Measurements from ENCODE around the gene NTHL1. TPM values are rescaled to one million over a fixed set of nuclear protein-coding genes. Genes with fewer than 3 reads are reported as not detected.

NTHL1 gene
- total and polyA plus RNA-seq, 2 of the 13 experiments (the other 11 are each of a cell fraction or from before 2014, with no cell fraction given): 47.5 to 64.9 TPM

DNA sequence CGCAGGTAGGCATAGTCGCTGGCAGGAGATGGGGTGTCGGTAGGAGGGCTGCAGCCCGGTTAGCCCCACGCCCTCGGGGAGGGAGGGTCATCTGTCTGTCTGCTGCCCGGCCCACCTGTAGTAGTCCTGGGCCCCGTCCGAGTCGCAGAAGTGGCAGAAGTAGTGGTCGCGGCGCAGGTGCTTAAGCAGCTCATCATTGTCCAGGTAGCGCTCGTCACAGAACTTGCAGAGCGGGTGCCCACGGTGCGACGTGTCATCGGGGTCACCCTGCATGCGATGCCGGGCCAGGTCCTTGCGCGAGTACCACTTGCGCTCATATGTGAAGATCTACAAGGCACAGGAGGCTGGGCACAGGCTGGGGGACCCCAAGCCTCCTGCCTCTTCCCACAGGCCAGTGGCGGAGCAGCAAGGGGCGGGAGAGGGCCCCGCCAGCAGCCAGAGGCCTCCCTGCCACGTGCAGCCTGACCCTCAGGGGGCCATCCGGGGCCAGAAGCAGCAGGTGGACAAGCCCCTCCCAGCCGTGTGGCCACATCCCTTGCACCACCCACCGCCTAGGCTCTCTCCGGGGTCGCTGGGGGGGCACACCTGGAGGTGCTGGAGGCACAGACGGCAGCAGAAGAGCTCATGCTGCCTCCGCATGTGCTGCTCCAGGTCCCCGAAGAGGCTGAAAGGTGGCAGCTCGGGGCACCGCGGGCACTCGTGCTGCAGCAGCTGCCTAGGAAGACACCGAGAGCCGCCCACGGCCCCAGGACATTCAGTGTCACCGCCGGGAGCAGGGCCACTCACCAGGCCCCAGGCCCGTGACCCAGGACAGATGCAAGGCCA is 45.0 kb downstream of the NTHL1 start (continued):
- TF ChIP-seq, protein P1, sequence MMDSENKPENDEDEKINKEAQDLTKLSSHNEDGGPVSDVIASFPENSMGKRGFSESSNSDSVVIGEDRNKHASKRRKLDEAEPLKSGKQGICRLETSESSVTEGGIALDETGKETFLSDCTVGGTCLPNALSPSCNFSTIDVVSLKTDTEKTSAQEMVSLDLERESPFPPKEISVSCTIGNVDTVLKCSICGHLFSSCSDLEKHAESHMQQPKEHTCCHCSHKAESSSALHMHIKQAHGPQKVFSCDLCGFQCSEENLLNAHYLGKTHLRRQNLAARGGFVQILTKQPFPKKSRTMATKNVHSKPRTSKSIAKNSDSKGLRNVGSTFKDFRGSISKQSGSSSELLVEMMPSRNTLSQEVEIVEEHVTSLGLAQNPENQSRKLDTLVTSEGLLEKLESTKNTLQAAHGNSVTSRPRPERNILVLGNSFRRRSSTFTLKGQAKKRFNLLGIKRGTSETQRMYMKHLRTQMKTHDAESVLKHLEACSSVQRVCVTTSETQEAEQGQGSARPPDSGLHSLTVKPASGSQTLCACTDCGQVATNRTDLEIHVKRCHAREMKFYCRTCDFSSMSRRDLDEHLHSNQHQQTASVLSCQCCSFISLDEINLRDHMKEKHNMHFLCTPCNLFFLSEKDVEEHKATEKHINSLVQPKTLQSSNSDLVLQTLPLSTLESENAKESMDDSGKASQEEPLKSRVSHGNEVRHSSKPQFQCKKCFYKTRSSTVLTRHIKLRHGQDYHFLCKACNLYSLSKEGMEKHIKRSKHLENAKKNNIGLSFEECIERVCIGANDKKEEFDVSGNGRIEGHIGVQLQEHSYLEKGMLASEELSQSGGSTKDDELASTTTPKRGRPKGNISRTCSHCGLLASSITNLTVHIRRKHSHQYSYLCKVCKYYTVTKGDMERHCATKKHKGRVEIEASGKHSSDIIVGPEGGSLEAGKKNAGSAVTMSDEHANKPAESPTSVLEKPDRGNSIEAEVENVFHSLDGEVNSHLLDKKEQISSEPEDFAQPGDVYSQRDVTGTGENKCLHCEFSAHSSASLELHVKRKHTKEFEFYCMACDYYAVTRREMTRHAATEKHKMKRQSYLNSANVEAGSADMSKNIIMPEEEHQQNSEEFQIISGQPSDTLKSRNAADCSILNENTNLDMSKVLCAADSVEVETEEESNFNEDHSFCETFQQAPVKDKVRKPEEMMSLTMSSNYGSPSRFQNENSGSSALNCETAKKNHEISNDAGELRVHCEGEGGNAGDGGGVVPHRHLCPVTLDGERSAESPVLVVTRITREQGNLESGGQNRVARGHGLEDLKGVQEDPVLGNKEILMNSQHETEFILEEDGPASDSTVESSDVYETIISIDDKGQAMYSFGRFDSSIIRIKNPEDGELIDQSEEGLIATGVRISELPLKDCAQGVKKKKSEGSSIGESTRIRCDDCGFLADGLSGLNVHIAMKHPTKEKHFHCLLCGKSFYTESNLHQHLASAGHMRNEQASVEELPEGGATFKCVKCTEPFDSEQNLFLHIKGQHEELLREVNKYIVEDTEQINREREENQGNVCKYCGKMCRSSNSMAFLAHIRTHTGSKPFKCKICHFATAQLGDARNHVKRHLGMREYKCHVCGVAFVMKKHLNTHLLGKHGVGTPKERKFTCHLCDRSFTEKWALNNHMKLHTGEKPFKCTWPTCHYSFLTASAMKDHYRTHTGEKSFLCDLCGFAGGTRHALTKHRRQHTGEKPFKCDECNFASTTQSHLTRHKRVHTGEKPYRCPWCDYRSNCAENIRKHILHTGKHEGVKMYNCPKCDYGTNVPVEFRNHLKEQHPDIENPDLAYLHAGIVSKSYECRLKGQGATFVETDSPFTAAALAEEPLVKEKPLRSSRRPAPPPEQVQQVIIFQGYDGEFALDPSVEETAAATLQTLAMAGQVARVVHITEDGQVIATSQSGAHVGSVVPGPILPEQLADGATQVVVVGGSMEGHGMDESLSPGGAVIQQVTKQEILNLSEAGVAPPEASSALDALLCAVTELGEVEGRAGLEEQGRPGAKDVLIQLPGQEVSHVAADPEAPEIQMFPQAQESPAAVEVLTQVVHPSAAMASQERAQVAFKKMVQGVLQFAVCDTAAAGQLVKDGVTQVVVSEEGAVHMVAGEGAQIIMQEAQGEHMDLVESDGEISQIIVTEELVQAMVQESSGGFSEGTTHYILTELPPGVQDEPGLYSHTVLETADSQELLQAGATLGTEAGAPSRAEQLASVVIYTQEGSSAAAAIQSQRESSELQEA (CRISPR knock-in tag; IDR thresholded peaks at IDR 0.05; ENCODE audit: not compliant biosample characterization): no peak
- TF ChIP-seq ZNF20 (CRISPR knock-in tag; IDR thresholded peaks at IDR 0.05): no peak
